ENCODE results near the gene BAHCC1. TPM values are rescaled to one million over a fixed set of nuclear protein-coding genes. Genes with fewer than 3 reads are reported as not detected.
A peak's percentile ranks its signal among the peaks of the same experiment; 100 is the strongest.

Gene BAHCC1
- total and polyA plus RNA-seq, 2 of the 8 experiments (the other 6 are each of a cell fraction or from before 2014, with no cell fraction given), result 0.26 to 0.58 TPM

DNA sequence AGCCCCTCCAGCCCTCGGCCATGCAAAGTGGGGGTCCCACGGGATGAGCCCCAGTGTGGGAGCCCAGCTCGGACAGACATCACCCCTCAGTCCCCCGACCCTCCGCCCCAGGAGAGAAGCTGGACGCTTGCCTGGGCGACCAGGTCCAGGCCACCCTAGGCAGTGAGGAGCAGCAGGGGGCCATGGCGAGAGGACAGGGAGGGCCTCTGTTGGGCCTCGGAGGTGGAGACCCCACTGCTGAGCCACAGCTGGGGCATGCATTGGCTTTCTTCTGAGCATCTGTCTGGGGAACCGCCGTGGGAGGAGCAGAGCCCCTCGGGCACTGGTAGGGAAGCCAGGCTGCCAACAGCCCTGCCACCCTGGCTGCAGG, 104.3 kb downstream of the BAHCC1 start:
- H2AK5ac ChIP-seq (ENCODE audit: low read depth, low read length), result no peak overlapping the region
- H4K20me1 ChIP-seq (replicated peaks in 1 of 2; ENCODE audit: control insufficient read depth in 1 of 2, insufficient read depth in 2 of 2, low read length in 2 of 2), result no peaks in the 10 kb centered on the region
- H3K79me1 ChIP-seq (ENCODE audit: low read depth, low read length), result no peaks in the 10 kb centered on the region
- H4K8ac ChIP-seq (ENCODE audit: extremely low read depth, insufficient read depth, low read length), result peak overlapping the region; percentile 35; the same call in 1 of the 2 replicates
- ChIA-PET CTCF (ENCODE audit: partially characterized antibody) (interaction anchor here (0.7 to 3.0 kb wide), 4 partner anchors 10 to 59 kb away, joined by 3 to 18 read pairs (median 4); no protein-coding TSS in a partner anchor), POLR2A (ENCODE audit: partially characterized antibody) (interaction anchor here (0.8 to 35.8 kb wide), 6 partner anchors 7 to 53 kb away, joined by 3 to 1004 read pairs (median 3); partner anchors contain the start of genes ACTG1, FAAP100 and FSCN2)
- H3K56ac ChIP-seq (replicated peaks; ENCODE audit: insufficient read length, low read depth, low read length), result no peak overlapping the region
- H3K23ac ChIP-seq (ENCODE audit: insufficient read length), result no peak overlapping the region
- H2BK12ac ChIP-seq (ENCODE audit: low read depth, low read length), result no peak overlapping the region
- H2BK120ac ChIP-seq (replicated peaks; ENCODE audit: low read depth, low read length), result no peak overlapping the region
- peak overlapping the region; percentile 75 for H2BK5ac ChIP-seq (ENCODE audit: low read depth, low read length)
- no peaks in the 10 kb centered on the region for H3K27me3 ChIP-seq (replicated peaks in 1 of 4; ENCODE audit: control insufficient read depth in 3 of 4, extremely low read depth in 1 of 4, insufficient read depth in 3 of 4, low read length in 3 of 4)
- no peak overlapping the region for H3K14ac ChIP-seq (ENCODE audit: insufficient read length)
- no peak overlapping the region for H4K91ac ChIP-seq (replicated peaks; ENCODE audit: insufficient read length, low read length)
- H2BK15ac ChIP-seq (ENCODE audit: low read length), result 0 out of 2 replicates have a peak overlapping the region, but pooled peaks have one; percentile 29
- no peak overlapping the region for H4K5ac ChIP-seq (ENCODE audit: insufficient read length, low read depth, low read length)
- H3K4me3 ChIP-seq (ENCODE audit: extremely low read depth in 1 of 4, insufficient read depth in 2 of 4, low read depth in 3 of 4, low read length in 4 of 4), result no peak overlapping the region
- no peaks in the 10 kb centered on the region for H3K36me3 ChIP-seq (ENCODE audit: control insufficient read depth in 2 of 4, insufficient read depth in 4 of 4, low read length in 3 of 4)
- DNase-seq (ENCODE audit: low read depth in 1 of 2, low spot score in 2 of 2), result no peak
- H3K4me1 ChIP-seq (replicated peaks in 1 of 4; ENCODE audit: control insufficient read depth in 3 of 4, insufficient read depth in 4 of 4, low read length in 3 of 4), result peaks cover 0 to 3% (median 2%) of the 10 kb centered on the region in 4 experiments; a peak in 3 of 7 replicates
- no peak overlapping the region for H3K9ac ChIP-seq (replicated peaks in 1 of 4; ENCODE audit: extremely low read depth in 1 of 4, low read depth in 3 of 4, low read length in 3 of 4)
- no peak overlapping the region; the same call in 1 of the 2 replicates for H2AFZ ChIP-seq (ENCODE audit: low read length)
- no peak overlapping the region for H3K4me2 ChIP-seq (ENCODE audit: insufficient read depth in 1 of 2, low read depth in 2 of 2, low read length in 2 of 2)
- no peak overlapping the region for H3K4ac ChIP-seq (replicated peaks; ENCODE audit: insufficient read length, low read depth, low read length)
- H3K79me2 ChIP-seq (ENCODE audit: control insufficient read depth in 1 of 2, insufficient read depth in 2 of 2, low read length in 2 of 2), result no peaks in the 10 kb centered on the region
- no peak overlapping the region for H3K18ac ChIP-seq (ENCODE audit: extremely low read depth, low read length)
- H3K27ac ChIP-seq (ENCODE audit: low read depth, low read length), result no peak overlapping the region
- no peak overlapping the region for H2BK20ac ChIP-seq (ENCODE audit: low read length)
- FAIRE-seq, result no peak
- no peaks in the 10 kb centered on the region for H3K9me3 ChIP-seq (ENCODE audit: insufficient read depth in 2 of 2, low read depth in 1 of 2, low read length in 1 of 2)
- WGBS, 2 experiments (ENCODE audit: extremely low coverage in 1 of 2, insufficient coverage in 1 of 2, insufficient read length in 1 of 2, insufficient replicate concordance in 2 of 2, low coverage in 1 of 2, low lambda C conversion rate in 2 of 2, missing lambda C conversion rate in 1 of 2), result 79% methylated on average over 7 of the region's 12 CpGs; no CpG with 5 or more reads in 1 of the 2 experiments
- H3K23me2 ChIP-seq (ENCODE audit: low read depth, low read length), result no peaks in the 10 kb centered on the region
- TF ChIP-seq, protein P1, sequence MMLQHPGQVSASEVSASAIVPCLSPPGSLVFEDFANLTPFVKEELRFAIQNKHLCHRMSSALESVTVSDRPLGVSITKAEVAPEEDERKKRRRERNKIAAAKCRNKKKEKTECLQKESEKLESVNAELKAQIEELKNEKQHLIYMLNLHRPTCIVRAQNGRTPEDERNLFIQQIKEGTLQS (IDR thresholded peaks at IDR 0.05; ENCODE audit: insufficient read depth, low read depth, low read length), result no peak
- TF ChIP-seq CREB1 (IDR thresholded peaks at IDR 0.05) (no peak), GABPA (IDR thresholded peaks at IDR 0.05; ENCODE audit: borderline replicate concordance, insufficient read depth, low read length) (no peak)

Measured in H1 (cell line).